AG10803 (cell line): Measurements from ENCODE around the gene PNLIPRP2.

Experiments used
- DNase-seq: peaks from one replicate; pipeline ENCODE4 v3.0.0; 2010; ENCODE audit warnings: low read depth
- H3K4me3 ChIP-seq: 2 replicates; pipeline ENCODE4 v1.5.1; 2011; ENCODE audit warnings: mild to moderate bottlenecking, low read length, control low read depth
- TF ChIP-seq, protein P1 (sequence below): conservative IDR thresholded peaks from 2 replicates; pipeline ENCODE4 v1.5.1; 2011; ENCODE audit warnings: mild to moderate bottlenecking, low read length, control low read depth, inconsistent platforms

The PNLIPRP2 gene

GRCh38 chr10:116613471-116613870 lies 7.3 kb upstream of the PNLIPRP2 start:
- TF ChIP-seq, protein P1, sequence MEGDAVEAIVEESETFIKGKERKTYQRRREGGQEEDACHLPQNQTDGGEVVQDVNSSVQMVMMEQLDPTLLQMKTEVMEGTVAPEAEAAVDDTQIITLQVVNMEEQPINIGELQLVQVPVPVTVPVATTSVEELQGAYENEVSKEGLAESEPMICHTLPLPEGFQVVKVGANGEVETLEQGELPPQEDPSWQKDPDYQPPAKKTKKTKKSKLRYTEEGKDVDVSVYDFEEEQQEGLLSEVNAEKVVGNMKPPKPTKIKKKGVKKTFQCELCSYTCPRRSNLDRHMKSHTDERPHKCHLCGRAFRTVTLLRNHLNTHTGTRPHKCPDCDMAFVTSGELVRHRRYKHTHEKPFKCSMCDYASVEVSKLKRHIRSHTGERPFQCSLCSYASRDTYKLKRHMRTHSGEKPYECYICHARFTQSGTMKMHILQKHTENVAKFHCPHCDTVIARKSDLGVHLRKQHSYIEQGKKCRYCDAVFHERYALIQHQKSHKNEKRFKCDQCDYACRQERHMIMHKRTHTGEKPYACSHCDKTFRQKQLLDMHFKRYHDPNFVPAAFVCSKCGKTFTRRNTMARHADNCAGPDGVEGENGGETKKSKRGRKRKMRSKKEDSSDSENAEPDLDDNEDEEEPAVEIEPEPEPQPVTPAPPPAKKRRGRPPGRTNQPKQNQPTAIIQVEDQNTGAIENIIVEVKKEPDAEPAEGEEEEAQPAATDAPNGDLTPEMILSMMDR = no peak
- no peak for DNase-seq
- H3K4me3 ChIP-seq = no peak overlapping the region

DNA sequence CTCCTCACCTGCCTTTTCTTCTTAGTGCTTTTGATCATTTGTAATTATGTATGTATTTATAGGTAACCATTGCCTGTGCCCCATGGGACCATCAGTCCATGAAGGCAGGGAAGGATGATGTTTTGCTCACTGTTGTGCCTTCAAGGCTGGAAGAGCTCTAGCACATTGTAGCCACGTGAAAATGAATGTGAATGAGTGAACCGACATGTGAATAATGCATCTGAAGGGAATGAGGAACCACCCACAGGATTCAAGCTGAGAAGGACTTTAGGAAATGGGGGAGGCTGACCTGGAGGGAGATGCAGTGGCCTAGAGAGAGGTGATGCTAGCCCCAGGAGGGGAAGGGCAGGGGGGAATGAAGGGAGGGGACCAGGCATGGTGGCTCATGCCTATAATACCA lies 6.0 kb upstream of the PNLIPRP2 start:
- no peak for DNase-seq
- TF ChIP-seq, protein P1 = no peak
- H3K4me3 ChIP-seq = no peak overlapping the region

DNA sequence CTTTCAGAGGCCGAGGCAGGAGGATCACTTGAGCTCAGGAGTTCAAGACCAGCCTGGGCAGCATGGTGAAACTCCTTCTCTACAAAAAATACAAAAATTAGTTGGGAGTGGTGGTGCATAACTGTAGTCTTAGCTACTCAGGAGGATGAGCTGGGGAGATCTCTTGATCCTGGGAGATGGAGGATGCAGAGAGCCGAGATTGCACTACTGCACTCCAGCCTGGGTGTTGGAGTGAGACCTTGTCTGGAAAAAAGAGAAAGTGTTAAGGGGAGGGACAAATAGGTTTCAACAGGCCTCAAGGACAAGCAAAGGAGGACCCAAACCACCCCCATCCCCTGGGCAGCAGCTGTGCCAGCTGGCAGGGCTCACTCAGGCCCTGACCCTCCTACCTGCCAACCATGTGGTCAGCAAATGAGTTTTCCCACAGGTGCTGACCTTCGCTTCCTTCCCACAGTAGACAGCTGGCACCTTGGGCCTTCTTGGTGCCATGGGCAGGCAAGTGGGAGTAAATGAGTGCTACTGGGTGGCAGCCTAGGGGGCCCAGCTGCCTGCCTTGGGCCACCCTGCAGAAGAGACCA lies 5.5 kb upstream of the PNLIPRP2 start:
- DNase-seq = no peak
- no peak overlapping the region for H3K4me3 ChIP-seq
- TF ChIP-seq, protein P1 = no peak

DNA sequence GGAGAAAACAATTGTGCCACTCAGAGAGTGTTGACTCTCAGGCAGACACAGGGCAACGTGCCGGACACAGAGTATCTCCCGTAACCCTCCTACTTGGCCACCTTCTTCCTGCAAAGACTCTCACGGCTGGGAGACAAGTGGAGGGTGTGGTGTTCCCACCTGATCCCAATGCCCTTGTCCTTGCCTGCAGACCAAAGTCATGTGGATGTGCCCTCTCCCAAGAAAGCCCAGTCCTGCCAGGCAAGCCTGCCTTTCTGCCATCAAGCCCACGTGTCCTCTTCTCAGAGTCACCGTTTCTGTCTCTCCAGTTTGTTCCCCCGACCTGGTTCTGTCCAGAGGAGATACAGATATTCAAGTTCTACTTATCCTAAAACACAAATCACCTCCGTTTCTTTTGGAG lies 723 bp downstream of the PNLIPRP2 start:
- TF ChIP-seq, protein P1 = no peak
- H3K4me3 ChIP-seq = no peak overlapping the region
- no peak for DNase-seq

- H3K4me3 ChIP-seq = no peak overlapping the region
- no peak for DNase-seq
- TF ChIP-seq, protein P1 = no peak
These were observed 1.3 kb downstream of the PNLIPRP2 start for GRCh38 chr10:116621934-116622655.

GRCh38 chr10:116625845-116626244 lies 5.1 kb downstream of the PNLIPRP2 start:
- DNase-seq = no peak
- no peak overlapping the region for H3K4me3 ChIP-seq
- TF ChIP-seq, protein P1 = no peak

- no peak overlapping the region for H3K4me3 ChIP-seq
- TF ChIP-seq, protein P1 = no peak
- DNase-seq = no peak
These were observed 6.1 kb downstream of the PNLIPRP2 start for GRCh38 chr10:116626815-116627214.
